Smooth muscle cell of the pulmonary artery (primary cell): ENCODE data around the gene OR9K2. TPM values are rescaled to one million over a fixed set of nuclear protein-coding genes. Genes with fewer than 3 reads are reported as not detected.

Experiments
- total RNA-seq: library from RNA; depleted of rRNA; stranded (reverse); fragments of >200 nt; gene quantifications from 2 replicates; pipeline ENCODE4 v1.2.3, GENCODE V29; 2014

OR9K2 gene
- not detected in 2 replicates for total RNA-seq

GRCh38 chr12:55126106-55126505 lies at the start of gene OR9K2:
OR9K2 (plus strand) TSS chr12:55126406; CDS start chr12:55129835, 3,429 bp downstream.

Other genes starting within 250 kb of the OR9K2 start
- gene TESPA1, start 141.6 kb upstream of the OR9K2 start, total RNA-seq, result not detected in 2 replicates
- gene NEUROD4, start 106.4 kb upstream of the OR9K2 start, total RNA-seq, result not detected in 2 replicates
- not detected in 2 replicates for gene OR10A7, start 94.6 kb downstream of the OR9K2 start, total RNA-seq
- gene OR6C74, start 118.2 kb downstream of the OR9K2 start, total RNA-seq, result not detected in 2 replicates
- not detected in 2 replicates for gene OR6C6, start 170.2 kb downstream of the OR9K2 start, total RNA-seq
- not detected in 2 replicates for gene OR6C1, start 187.9 kb downstream of the OR9K2 start, total RNA-seq
- not detected in 2 replicates for gene OR6C3, start 204.3 kb downstream of the OR9K2 start, total RNA-seq
- gene OR6C75, start 236.6 kb downstream of the OR9K2 start, total RNA-seq, result not detected in 2 replicates